ENCODE measurements around the gene UVSSA. TPM values are rescaled to one million over a fixed set of nuclear protein-coding genes. Genes with fewer than 3 reads are reported as not detected.

UVSSA gene, protein sequence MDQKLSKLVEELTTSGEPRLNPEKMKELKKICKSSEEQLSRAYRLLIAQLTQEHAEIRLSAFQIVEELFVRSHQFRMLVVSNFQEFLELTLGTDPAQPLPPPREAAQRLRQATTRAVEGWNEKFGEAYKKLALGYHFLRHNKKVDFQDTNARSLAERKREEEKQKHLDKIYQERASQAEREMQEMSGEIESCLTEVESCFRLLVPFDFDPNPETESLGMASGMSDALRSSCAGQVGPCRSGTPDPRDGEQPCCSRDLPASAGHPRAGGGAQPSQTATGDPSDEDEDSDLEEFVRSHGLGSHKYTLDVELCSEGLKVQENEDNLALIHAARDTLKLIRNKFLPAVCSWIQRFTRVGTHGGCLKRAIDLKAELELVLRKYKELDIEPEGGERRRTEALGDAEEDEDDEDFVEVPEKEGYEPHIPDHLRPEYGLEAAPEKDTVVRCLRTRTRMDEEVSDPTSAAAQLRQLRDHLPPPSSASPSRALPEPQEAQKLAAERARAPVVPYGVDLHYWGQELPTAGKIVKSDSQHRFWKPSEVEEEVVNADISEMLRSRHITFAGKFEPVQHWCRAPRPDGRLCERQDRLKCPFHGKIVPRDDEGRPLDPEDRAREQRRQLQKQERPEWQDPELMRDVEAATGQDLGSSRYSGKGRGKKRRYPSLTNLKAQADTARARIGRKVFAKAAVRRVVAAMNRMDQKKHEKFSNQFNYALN
- total RNA-seq, result 3.6 and 4.7 TPM in 2 replicates

DNA sequence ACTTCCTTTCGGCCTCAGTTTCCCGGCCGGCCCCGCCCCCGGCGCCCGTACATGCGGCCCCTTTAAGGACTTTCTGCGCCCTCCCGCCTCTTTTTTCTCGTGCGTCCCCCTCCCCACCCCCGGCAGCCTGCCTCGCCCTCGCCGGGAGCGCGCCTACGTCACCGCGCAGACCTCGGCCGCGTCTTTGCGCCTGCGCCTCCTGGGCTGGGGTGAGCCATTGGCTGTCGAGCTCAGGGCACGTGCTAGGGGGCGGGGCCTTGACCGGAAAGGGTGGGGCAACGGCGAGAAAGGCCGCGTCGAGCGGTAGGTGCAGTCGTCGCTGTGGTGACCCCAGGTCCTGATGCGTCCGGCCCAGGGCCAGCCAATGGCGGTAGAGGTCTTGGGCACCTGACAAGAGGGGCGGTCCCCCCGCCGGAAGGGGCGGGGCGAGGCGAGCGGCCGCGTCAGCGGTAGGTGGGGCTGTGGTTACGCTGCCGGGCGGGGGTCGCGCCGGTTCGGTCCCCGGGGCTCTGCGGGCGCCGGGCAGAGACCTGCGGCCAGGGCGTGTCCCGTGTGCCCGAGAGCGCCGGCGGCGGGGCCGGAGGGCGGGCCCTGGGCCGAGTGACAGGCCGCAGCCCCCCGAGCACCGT, at the start of gene UVSSA:
TSS of gene UVSSA (plus strand) at position 428 of the 629 bp plus-strand sequence. CDS start 884 bp downstream, outside the sequence.

DNA sequence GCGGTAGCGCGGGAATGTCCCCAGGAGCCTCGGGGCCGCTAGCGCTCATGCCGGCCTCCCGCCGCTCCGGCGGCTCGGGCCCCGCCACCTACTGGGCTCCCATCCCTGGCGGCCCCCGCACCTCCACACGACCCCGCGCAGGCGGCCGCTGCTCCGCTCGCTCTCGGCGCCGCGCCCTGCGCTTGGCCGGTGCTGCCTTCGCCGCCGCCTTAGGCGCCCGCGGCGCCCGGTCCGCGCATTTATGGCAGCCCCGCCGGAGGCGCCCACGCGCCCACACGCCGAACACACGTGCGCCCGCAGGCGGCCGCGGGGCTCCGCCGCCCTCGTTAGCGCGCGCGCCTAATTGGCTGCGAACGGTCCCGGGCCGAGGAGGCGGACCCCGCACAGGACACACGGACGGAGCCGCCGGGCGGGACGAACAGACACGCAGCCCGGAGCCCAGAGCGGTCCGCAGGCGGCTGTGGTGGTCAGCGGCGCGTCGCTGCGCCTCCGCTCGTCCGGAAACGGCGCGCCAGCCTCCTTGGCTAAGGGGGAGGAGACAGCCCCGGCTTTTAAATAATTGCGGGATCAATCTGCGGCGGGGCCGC, 59.5 kb downstream of the UVSSA start, which contains the start of gene NKX1-1:
TSS of gene NKX1-1 (minus strand) at position 49 of the 587 bp plus-strand sequence. CDS start at position 49, 0 bp downstream.

Other genes with a start within 250 kb of the UVSSA start
- 0.37 and 1.3 TPM in 2 replicates for gene RNF212, start 233.6 kb upstream of the UVSSA start, total RNA-seq
- 253 and 255 TPM in 2 replicates for gene SPON2, start 174.6 kb upstream of the UVSSA start, total RNA-seq
- gene CTBP1, start 98.1 kb upstream of the UVSSA start, total RNA-seq, result 126 and 139 TPM in 2 replicates
- 68.8 and 70.0 TPM in 2 replicates for gene MAEA, start 57.3 kb upstream of the UVSSA start, total RNA-seq
- not detected in 2 replicates for gene NKX1-1, start 59.2 kb downstream of the UVSSA start, total RNA-seq

Data from cardiac ventricle fibroblast (primary cell).